CD4-positive, alpha-beta T cell treated with Interleukin-4 for 4 hours (primary cell): ENCODE results near the gene ENTREP1.
"Not testable (repeated sequence)": the region's sequence is repeated elsewhere in the genome, so short reads cannot be mapped to it uniquely, and the experiment has no call there.

Experiments used
- DNase-seq: peaks from one replicate; pipeline ENCODE4 v3.0.0-alpha.2; 2020

The ENTREP1 gene

GRCh38 chr9:69421908-69422801, 97.1 kb downstream of the ENTREP1 start:
- DNase-seq: peak; percentile 43

- no peak for DNase-seq
Observed at GRCh38 chr9:69425136-69425801, 100.3 kb downstream of the ENTREP1 start.

- no peak for DNase-seq
Observed at GRCh38 chr9:69427286-69427685, 102.3 kb downstream of the ENTREP1 start.

- no peak for DNase-seq
Observed at GRCh38 chr9:69428017-69428785, 103.2 kb downstream of the ENTREP1 start.

GRCh38 chr9:69429281-69429680, 104.3 kb downstream of the ENTREP1 start:
- DNase-seq: no peak

GRCh38 chr9:69430206-69430605, 105.2 kb downstream of the ENTREP1 start:
- no peak for DNase-seq

- DNase-seq: no peak
Observed at GRCh38 chr9:69431203-69431602, 106.2 kb downstream of the ENTREP1 start.

GRCh38 chr9:69431777-69432176, 106.8 kb downstream of the ENTREP1 start:
- DNase-seq: no peak

- DNase-seq: no peak
Observed at GRCh38 chr9:69432623-69433022, 107.6 kb downstream of the ENTREP1 start.

GRCh38 chr9:69433392-69433791, 108.4 kb downstream of the ENTREP1 start:
- DNase-seq: no peak

GRCh38 chr9:69433968-69434367, 109.0 kb downstream of the ENTREP1 start:
- DNase-seq: no peak

- not testable (repeated sequence) for DNase-seq
Observed at GRCh38 chr9:69439654-69440053, 114.6 kb downstream of the ENTREP1 start.

GRCh38 chr9:69440254-69440955, 115.4 kb downstream of the ENTREP1 start:
- peak; percentile 15 for DNase-seq
